Activated CD4-positive, alpha-beta T cell treated with anti-CD3 and anti-CD28 coated beads, Interleukin-2, Interleukin-4, amounts not matched to agents 100 ng/mL and 50 ng/mL, durations not matched to agents 16 hours and 8 hours (primary cell): Measurements from ENCODE around the gene CRTC1.

Experiments used
- DNase-seq: peaks from one replicate; pipeline ENCODE4 v3.0.0-alpha.2; 2020; ENCODE audit warnings: low spot score

Gene CRTC1

GRCh38 chr19:18770663-18771327, 87.3 kb downstream of the CRTC1 start:
- DNase-seq = no peak

DNA sequence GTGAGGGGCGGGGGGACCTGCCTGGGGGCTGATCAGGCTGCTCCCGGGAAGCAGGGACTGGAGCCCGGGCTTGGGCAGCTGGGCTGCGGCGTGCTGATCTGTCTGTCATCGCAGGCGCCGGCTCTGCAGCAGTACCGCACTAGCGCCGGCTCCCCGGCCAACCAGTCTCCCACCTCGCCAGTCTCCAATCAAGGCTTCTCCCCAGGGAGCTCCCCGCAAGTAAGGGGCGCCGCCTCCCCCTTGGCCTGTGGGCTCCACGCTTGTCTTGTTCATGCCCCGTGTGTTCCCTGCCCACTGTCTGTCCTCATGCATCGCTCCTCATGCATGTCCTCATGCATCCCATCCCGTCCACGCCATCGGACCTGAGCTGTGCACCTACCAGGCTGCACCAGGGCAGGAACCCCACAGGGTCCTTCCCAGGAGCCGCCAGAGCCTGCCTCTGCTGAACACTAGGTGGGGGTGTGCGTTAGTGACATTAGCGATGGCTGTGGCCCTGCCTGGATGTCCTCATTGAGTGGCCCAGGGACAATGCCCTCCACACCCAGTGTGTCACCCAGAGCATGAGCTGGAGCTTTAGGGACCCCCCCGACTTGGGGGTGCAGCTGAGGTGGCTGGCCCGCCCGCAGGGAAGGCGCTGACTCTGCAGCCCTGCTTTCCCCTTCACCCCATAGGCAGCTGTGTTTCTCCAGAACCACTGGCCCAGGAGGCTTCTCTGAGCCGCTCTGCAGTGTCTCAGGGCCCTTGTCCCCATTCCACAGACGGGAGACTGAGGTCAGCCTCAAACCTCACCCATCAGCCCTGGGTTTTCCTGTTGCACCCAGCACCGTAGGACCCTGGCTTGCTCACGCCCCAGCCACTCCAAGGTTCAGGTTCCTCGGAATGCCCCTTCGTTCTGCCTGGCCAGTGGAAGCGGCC, 88.1 kb downstream of the CRTC1 start:
- no peak for DNase-seq

DNA sequence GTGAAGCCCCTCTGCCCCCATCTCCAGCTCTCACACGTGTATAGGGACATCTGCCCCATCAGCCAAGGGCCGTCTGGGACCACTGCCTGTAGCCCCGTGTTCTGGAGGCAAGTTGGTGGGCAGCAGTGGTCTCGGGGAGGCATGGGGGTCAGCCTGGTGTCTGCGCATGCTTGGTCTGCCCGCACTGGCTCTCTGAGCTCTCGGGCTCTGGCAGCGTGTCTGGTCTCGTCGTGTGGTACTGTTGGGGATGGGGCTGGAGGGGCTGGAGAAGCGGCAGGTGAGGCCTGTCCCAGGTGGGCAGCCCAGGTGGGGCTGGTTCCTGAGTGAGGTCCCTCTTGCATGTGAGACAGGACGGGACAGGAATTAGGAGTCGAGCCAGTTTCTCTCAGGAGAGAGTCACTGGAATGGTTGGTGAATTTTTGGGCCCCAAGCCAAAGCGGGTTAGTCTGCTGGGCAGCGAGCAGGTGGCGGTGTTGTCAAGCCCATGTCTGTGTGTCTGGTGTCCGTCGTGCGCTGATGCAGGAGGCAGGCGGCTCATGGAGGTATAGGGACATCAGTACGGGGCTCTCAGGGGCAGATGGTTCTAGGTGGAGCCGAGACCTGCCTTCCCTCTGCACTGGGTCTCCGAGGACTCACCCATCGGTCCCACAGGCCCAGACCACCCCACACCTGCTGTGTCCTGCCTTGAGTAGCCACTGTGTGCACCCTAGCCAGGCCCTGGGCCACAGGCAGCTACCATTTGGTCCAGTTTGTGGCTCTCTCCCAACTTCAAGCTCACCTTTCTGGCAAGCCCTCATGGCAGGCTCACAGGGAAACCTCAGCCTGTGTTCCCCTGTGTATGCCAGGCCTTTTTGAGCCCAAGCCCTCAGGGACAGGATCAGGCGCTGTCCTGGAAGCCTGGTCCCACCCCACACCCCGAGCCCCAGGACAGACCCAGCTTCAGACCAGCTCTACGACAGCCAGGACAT, 89.4 kb downstream of the CRTC1 start:
- DNase-seq = no peak

GRCh38 chr19:18773682-18774081, 90.2 kb downstream of the CRTC1 start:
- DNase-seq = no peak

DNA sequence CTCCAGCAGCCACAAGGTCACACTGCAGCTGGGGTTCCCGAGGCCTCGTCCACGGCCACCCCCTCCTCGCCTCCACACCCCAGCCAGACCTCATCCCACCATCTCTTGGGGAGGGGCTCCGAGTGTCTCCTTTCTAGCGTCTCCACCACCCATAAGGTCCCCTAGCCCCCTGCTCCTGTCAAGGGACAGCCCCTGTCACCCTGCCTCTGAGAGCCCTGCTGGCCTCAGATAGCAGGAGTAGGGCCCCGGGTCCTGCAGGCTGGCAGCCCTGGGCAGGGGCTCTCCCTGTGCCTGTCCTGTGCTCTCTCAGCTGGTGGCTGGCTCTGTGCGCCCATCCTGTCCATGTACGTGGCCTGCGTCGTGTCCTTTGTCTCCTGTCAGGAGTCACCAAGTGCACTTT, 90.6 kb downstream of the CRTC1 start:
- DNase-seq = no peak

DNA sequence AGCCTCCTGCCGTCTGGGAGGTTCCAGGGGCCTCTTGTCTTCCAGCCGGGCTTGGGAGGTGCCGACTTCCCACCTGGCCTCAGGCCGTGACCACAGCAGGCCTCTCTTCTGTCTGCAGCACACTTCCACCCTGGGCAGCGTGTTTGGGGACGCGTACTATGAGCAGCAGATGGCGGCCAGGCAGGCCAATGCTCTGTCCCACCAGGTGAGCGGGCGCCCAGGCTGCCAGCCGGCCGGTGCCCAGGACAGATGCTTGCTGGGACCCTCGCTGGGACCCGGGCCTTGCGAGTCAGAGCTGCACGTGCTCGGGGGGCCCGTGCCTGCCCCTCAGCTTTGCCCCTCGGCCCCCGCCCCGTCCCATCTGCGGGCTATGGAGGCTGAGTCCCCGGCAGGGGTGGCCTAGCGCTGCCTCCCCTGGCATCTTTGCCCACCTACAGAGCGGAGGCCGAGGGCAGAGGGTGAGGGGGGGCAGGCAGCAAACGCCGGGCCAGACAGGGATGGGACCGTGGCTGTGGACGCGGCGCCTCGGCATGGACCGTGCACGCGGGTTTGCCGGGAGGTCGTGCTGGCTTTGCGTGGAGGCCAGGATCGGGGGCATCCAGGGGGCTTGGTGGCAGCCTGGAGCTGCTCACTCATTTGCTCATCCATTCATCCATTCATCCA, 91.4 kb downstream of the CRTC1 start:
- no peak for DNase-seq

DNA sequence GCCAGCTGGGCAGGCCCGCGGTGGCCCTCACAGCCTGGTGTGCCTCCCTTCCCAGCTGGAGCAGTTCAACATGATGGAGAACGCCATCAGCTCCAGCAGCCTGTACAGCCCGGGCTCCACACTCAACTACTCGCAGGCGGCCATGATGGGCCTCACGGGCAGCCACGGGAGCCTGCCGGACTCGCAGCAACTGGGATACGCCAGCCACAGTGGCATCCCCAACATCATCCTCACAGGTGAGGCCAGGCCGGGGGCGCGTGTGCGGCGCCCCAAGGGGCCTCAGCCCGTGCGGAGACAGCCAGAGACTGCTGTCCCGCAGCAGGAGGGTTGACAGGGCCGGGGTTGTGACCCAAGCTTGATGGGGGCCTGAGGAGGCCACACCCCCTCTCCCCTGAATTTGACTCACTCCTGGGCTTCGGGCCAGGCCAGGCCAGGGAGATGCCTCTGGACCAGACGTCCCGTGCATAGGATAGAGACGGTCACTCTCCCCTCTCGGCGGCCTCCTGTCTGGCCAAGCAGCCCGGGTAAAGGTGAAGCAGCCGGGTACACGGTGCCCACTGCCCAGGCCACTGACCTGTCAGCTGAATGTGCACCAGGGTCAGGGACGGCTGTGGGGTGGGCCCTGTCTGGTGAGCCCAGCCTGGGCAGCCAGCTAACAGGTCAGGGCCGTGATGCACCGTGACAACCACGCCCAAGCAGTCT, 92.3 kb downstream of the CRTC1 start:
- DNase-seq = no peak

DNA sequence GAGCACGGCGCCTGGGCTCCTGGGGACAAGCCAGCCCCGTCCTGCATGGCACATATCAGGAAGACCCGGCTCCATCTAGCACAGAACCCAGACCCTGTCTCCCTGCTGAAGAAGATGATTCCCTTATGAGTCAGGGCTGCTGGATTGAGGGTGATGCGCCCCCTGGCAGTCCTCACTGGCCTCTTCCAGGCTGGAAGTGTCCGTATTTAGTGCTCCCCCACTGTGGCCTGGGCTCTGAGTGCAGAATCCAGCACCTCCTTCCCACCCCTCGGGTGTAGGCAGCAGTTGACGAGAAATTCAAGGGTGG, 92.8 kb downstream of the CRTC1 start:
- no peak for DNase-seq

DNA sequence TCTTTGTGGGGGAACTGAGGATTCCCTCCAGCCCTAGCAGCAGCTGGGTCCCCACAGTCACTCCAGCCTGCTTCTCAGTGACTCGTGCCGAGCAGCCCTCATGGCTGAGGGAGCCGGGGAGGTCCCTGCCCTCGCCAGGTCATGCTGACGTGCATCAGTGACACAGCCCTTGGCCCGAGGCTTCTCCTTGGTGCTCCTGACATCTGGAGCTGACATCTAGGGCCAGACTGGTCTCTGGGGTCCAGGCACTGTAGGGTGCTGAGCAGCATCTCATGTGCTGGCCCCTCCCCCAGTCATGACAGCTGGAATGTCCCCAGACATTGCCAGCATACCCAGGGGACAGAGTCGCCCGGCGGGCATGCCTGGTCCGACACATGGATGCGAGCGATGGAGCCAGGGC, 93.3 kb downstream of the CRTC1 start:
- no peak for DNase-seq

DNA sequence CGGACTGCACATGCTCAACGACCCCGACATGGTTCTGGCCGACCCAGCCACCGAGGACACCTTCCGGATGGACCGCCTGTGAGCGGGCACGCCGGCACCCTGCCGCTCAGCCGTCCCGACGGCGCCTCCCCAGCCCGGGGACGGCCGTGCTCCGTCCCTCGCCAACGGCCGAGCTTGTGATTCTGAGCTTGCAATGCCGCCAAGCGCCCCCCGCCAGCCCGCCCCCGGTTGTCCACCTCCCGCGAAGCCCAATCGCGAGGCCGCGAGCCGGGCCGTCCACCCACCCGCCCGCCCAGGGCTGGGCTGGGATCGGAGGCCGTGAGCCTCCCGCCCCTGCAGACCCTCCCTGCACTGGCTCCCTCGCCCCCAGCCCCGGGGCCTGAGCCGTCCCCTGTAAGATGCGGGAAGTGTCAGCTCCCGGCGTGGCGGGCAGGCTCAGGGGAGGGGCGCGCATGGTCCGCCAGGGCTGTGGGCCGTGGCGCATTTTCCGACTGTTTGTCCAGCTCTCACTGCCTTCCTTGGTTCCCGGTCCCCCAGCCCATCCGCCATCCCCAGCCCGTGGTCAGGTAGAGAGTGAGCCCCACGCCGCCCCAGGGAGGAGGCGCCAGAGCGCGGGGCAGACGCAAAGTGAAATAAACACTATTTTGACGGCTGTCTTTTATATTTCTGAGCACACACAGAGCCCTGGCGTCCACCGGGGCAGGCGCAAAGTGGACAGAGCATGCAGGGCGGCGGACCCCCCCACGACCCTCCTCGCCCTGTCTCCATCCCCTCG, 94.0 kb downstream of the CRTC1 start:
- DNase-seq = no peak

- no peak for DNase-seq
Measured at GRCh38 chr19:18778076-18778389, 94.6 kb downstream of the CRTC1 start.

DNA sequence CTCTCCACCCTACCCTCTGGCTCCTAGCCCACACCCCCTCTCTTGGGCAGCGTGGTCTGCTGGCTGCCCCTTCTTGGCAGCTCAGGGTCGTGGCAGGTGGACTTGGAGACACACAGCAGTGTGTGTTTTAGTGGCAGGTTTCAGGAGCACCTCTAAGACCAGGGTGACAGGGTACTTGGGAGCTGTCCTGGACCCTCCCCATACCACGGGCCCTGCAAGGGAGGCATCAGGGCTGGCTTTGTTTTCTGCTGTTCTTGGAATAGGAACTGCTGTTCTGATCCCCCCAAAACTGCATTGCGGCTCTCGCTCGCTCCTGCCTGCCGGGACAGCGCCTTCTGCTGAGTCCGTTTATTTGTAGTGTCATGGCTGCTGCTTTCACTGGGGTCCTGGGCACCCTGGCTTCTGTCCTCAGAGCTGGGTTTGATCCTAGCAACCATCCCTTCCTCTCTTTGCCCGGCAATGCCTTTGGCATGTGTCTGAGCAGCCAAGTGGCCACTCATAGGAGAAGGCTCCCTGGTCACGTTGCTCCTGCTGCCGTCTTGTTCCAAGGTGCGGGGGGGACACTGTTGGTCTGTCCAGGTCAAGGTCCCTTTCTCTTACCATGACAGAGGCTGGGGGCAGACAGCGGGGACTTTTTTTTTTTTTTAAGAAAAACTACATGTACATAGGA, 95.5 kb downstream of the CRTC1 start:
- DNase-seq = no peak

DNA sequence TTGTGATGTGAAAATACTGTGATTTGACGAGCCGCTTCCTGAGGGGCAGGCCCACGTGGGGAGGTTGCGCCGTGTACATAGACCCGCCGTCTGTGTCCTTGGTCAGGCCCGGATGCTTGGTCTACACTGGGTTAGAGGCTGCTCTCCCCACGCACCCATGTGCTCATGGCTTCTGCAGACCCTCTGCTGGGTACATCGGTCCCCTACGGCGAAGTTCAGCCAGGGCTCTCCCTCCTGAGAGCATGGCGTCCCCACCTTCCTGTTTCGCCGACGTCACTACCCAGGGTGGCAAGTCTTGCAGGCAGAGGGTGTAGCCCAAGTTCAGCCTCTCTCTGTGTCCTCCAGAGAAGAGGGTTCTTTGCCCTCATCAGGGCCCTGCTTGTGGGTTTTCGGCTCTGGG, 96.6 kb downstream of the CRTC1 start:
- DNase-seq = no peak

DNA sequence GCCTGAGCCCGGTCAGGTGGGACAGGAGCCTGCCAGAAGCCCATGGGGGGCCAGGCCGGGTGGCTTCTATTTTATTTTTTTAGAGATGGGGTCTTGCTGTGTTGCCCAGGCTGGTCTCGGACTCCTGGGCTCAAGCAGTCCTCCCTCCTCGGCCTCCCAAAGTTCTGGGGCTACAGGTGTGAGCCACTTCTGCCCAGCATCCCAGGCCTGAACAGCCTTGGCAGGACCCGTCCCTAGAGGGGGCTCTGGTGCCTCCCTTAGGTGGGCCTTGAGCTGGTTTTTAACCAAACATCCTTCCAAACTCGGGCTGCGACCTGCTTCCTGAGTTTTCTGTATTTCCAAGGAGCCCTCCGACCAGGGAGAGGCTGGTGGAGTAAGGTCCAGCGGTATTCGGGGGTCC, 97.2 kb downstream of the CRTC1 start:
- no peak for DNase-seq

DNA sequence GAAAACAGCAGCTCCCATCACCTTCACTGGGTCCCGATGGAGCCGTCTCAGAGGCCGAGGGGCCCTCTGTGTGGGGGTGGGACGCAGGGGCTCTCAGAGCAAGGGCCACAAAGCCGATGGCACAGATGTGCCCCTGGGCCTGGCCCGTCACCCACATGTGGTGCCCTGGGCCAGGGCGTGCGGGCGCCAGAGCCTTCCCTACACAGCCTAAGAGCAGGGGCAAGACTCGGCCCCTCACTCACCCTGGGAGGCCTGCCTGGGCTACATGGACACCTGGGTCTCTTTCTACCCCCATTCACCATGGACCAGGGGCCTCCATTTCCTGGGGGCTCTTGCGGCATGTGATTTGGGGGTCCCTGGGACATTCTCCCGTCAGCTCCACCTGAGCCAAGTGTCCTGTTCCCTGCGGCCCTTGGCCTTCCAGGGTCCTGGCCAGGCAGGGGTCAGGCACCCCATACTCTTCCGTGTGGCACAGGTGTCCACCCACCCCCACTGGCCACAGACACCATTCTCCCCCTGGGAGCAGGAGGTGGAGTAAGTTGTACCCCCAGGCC, 97.6 kb downstream of the CRTC1 start:
- no peak for DNase-seq

DNA sequence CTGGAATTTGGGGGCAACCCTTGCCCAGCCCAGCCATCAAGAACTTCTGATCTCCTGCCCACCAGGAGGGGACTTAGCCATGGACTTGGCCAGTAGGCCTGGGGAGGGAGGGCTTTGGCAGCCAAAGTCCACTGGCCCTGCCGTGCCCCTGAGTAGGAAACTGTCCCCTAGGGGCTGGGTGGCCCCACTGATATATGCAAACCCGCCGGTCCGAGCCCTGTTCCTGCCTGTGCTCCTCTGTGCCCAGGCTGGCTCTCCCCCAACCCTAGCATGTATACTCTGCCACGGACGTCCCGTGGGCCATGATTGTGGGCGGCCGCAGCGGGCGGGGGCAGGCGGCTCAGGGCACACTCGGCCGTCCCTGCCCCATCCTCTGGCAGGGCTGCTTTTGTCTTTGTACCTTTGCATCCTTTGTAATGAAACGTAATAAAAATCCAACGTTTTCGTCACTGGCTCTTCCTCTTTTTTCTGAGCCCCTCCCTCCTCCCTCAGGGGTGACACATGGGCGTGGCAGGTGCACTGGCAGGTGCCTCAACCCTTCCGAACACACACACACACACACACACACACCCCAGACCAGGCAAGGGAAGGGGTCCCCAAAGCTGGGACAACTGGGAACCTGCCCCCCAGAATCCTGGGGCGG, 98.5 kb downstream of the CRTC1 start:
- no peak for DNase-seq

DNA sequence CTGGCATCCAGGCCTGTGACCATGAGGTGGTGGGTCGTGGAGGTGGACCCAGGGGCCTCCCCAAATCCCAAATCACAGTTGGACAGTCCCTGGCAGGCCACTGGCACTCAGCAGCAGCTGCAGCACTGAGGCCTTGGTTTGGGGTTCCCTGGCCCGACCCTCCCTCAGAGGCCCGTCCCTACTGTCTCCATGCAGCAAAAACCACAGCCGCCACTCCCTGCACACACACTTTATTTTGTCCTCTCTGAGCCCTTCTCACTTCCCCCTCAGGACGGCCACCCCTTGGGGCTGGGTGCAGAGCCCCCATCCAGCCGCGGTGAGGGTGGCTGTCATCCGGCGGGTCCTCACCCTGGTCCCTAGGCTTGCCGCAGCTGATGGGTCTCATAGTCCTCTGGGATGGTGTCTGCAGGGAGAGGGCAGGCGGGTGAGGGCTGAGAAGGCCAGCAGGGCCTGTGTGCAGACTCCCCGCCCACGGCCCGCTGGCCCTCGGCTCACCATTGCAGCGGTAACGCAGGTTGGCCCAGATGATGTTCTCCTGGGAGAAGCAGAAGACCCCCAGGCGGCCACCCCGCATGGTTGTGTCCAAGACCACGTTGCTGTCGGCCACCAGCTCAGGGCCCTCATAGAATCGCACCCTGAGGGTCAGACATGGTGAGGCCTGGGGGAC, 99.2 kb downstream of the CRTC1 start:
- DNase-seq = no peak

- DNase-seq = no peak
Measured at GRCh38 chr19:18783958-18784785, 100.7 kb downstream of the CRTC1 start.
